ENCODE measurements around the gene PGPEP1.

DNA sequence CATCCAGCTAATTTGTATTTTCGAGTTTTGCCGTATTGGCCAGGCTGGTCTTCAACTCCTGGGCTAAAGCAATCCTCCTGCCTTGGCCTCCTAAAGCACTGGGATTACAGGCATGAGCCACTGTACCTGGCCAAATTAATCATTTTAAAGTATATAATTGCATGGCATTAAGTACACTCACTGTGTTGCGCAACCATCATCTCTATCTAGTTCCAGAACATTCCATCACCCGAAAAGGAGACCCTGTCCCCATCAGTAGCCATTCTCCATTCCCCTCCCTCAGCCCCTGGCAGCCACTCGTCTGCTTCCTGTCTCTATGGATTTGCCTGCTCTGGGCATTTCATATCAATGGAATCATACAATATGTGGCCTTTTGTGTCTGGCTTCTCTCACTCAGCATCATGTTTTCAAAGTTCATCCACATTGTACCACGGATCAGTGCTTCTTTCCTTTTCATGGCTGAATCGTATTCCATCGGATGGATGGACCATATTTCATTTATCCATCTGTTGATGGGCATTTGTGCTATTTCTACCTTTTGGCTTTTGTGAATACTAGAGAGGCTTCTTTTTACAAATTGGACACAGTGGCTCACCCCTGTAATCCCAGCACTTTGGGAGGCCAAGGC lies 13.1 kb downstream of the PGPEP1 start:
- TF ChIP-seq CTCF (IDR thresholded peaks at IDR 0.05), result no peak
- no peak for TF ChIP-seq POLR2A (IDR thresholded peaks at IDR 0.05)

All from esophagus squamous epithelium (tissue), 4 donors.